Vagina (tissue), 2 donors: Measurements from ENCODE around the gene SOD3. TPM values are rescaled to one million over a fixed set of nuclear protein-coding genes. Genes with fewer than 3 reads are reported as not detected.

Source experiments
- DNase-seq, 2 donors: peaks; one replicate each; pipeline ENCODE4 v3.0.0-alpha.2; 2017; ENCODE audit errors: extremely low spot score in 2 of 2
- H3K27ac ChIP-seq: fragments of 200-600 bp; sonication (generic); one replicate; pipeline ENCODE4 v1.5.1; 2019
- H3K27me3 ChIP-seq: fragments of 200-600 bp; sonication (generic); one replicate; pipeline ENCODE4 v1.5.1; 2019
- H3K36me3 ChIP-seq, 2 donors: fragments of 200-600 bp; sonication (generic); one replicate each; pipeline ENCODE4 v1.5.1; 2017 to 2019
- H3K4me1 ChIP-seq: fragments of 200-600 bp; sonication (generic); one replicate; pipeline ENCODE4 v1.5.1; 2019
- H3K4me3 ChIP-seq, 2 donors: fragments of 200-600 bp; sonication (generic); 1 replicate in 1 of 2; 2 replicates in 1 of 2; pipeline ENCODE4 v1.5.1; 2016 to 2019
- H3K9me3 ChIP-seq: fragments of 200-600 bp; sonication (generic); one replicate; pipeline ENCODE4 v1.5.1; 2019
- POLR2A ChIP-seq, 2 donors: fragments of 450-650 bp; IDR thresholded peaks; one replicate each; pipeline ENCODE4 v1.6.1; 2017; ENCODE audit warnings: antibody characterized with exemption in 2 of 2, mild to moderate bottlenecking in 2 of 2, moderate library complexity in 2 of 2
- POLR2AphosphoS5 ChIP-seq, 2 donors: sonication (generic); formaldehyde crosslinking; IDR thresholded peaks; one replicate each; pipeline ENCODE4 v1.9.0; 2017; ENCODE audit warnings: antibody characterized with exemption in 2 of 2, mild to moderate bottlenecking in 2 of 2, low read depth in 1 of 2; ENCODE audit not compliant: insufficient read depth in 1 of 2
- intact Hi-C: fragments of 100-400 bp; cut with DNase I; formaldehyde crosslinking; loops from one replicate; pipeline ENCODE4 v1.15.1; 2023
- total RNA-seq: library from RNA; depleted of rRNA; stranded (reverse); fragments of >200 nt; gene quantifications from one replicate; pipeline ENCODE4 v1.2.3, GENCODE V29; 2016
- TF ChIP-seq, protein P1 (sequence below), 3 experiments: fragments of 450-650 bp in 2 of 3; fragments of 200-600 bp in 1 of 3; sonication (generic) in 1 of 3; IDR thresholded peaks; one replicate each; pipeline ENCODE4 v1.5.1; 2017 to 2019; ENCODE audit warnings: antibody characterized with exemption in 3 of 3, mild to moderate bottlenecking in 2 of 3, moderate library complexity in 2 of 3

SOD3 gene
- total RNA-seq, 1 donor from 2014 or later: 280 TPM

GRCh38 chr4:24836661-24837242 is 41.4 kb downstream of the SOD3 start:
- intact Hi-C loops: no loop called here
- no peak overlapping the region for H3K27ac ChIP-seq
- TF ChIP-seq POLR2A (IDR thresholded peaks at IDR 0.05) (no peak), POLR2AphosphoS5 (IDR thresholded peaks at IDR 0.05; ENCODE audit: insufficient read depth in 1 of 2, low read depth in 1 of 2) (no peak)
- TF ChIP-seq, protein P1, sequence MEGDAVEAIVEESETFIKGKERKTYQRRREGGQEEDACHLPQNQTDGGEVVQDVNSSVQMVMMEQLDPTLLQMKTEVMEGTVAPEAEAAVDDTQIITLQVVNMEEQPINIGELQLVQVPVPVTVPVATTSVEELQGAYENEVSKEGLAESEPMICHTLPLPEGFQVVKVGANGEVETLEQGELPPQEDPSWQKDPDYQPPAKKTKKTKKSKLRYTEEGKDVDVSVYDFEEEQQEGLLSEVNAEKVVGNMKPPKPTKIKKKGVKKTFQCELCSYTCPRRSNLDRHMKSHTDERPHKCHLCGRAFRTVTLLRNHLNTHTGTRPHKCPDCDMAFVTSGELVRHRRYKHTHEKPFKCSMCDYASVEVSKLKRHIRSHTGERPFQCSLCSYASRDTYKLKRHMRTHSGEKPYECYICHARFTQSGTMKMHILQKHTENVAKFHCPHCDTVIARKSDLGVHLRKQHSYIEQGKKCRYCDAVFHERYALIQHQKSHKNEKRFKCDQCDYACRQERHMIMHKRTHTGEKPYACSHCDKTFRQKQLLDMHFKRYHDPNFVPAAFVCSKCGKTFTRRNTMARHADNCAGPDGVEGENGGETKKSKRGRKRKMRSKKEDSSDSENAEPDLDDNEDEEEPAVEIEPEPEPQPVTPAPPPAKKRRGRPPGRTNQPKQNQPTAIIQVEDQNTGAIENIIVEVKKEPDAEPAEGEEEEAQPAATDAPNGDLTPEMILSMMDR (IDR thresholded peaks at IDR 0.05): no peak
- peaks cover 13% of the 10 kb centered on the region for H3K4me1 ChIP-seq
- no peaks in the 10 kb centered on the region for H3K9me3 ChIP-seq
- no peaks in the 10 kb centered on the region for H3K27me3 ChIP-seq
- H3K36me3 ChIP-seq: peaks cover 0 to 7% of the 10 kb centered on the region in 2 donors
- H3K4me3 ChIP-seq: no peak overlapping the region
- no peak for DNase-seq

GRCh38 chr4:24837336-24837735 is 42.0 kb downstream of the SOD3 start:
- Histone ChIP-seq H3K4me1 (peaks cover 18% of the 10 kb centered on the region), H3K36me3 (peaks cover 0 to 7% of the 10 kb centered on the region in 2 donors), H3K9me3 (no peaks in the 10 kb centered on the region), H3K27ac (no peak overlapping the region), H3K27me3 (no peaks in the 10 kb centered on the region), H3K4me3 (no peak overlapping the region)
- peak in 1 of 2 donors; percentile 49 for DNase-seq
- intact Hi-C loops: no loop called here
- no peak for TF ChIP-seq POLR2A (IDR thresholded peaks at IDR 0.05)
- TF ChIP-seq, protein P1 (IDR thresholded peaks at IDR 0.05): no peak
- TF ChIP-seq POLR2AphosphoS5 (IDR thresholded peaks at IDR 0.05; ENCODE audit: insufficient read depth in 1 of 2, low read depth in 1 of 2): no peak

GRCh38 chr4:24837781-24838180 is 42.4 kb downstream of the SOD3 start:
- H3K27me3 ChIP-seq: no peaks in the 10 kb centered on the region
- DNase-seq: peak in 1 of 2 donors; percentile 56
- peaks cover 0 to 7% of the 10 kb centered on the region in 2 donors for H3K36me3 ChIP-seq
- TF ChIP-seq POLR2A (IDR thresholded peaks at IDR 0.05) (no peak), POLR2AphosphoS5 (IDR thresholded peaks at IDR 0.05; ENCODE audit: insufficient read depth in 1 of 2, low read depth in 1 of 2) (no peak)
- TF ChIP-seq, protein P1 (IDR thresholded peaks at IDR 0.05): no peak
- no peak overlapping the region for H3K27ac ChIP-seq
- intact Hi-C loops: no loop called here
- peaks cover 21% of the 10 kb centered on the region for H3K4me1 ChIP-seq
- no peak overlapping the region for H3K4me3 ChIP-seq
- H3K9me3 ChIP-seq: no peaks in the 10 kb centered on the region

- Histone ChIP-seq H3K4me1 (peaks cover 21% of the 10 kb centered on the region), H3K27me3 (no peaks in the 10 kb centered on the region), H3K9me3 (no peaks in the 10 kb centered on the region), H3K27ac (no peak overlapping the region), H3K36me3 (no peaks in the 10 kb centered on the region), H3K4me3 (no peak overlapping the region)
- DNase-seq: no peak
- TF ChIP-seq POLR2AphosphoS5 (IDR thresholded peaks at IDR 0.05; ENCODE audit: insufficient read depth in 1 of 2, low read depth in 1 of 2): no peak
- intact Hi-C loops: no loop called here
These were observed 45.0 kb downstream of the SOD3 start for GRCh38 chr4:24840362-24840761.

- intact Hi-C loops: no loop called here
- Histone ChIP-seq H3K36me3 (no peaks in the 10 kb centered on the region), H3K27me3 (no peaks in the 10 kb centered on the region), H3K4me1 (peaks cover 21% of the 10 kb centered on the region), H3K4me3 (no peak overlapping the region), H3K9me3 (no peaks in the 10 kb centered on the region), H3K27ac (no peak overlapping the region)
- TF ChIP-seq POLR2A (IDR thresholded peaks at IDR 0.05): no peak
- no peak for TF ChIP-seq POLR2AphosphoS5 (IDR thresholded peaks at IDR 0.05; ENCODE audit: insufficient read depth in 1 of 2, low read depth in 1 of 2)
- TF ChIP-seq, protein P1 (IDR thresholded peaks at IDR 0.05): no peak
- no peak for DNase-seq
These were observed 45.6 kb downstream of the SOD3 start for GRCh38 chr4:24840826-24841543.
